MCF 10A (cell line): ENCODE results near the gene MISP. TPM values are rescaled to one million over a fixed set of nuclear protein-coding genes. Genes with fewer than 3 reads are reported as not detected.

Experiments
- BruUV-seq: library from RNA; stranded (reverse); fragments of 400-500 nt; replicated peaks from 2 replicates; lab custom pipeline; 2021; lab: Mats Ljungman, UMichigan
- CTCF ChIA-PET: fragments of 300-600 bp; sonication (Branson Sonifier 250); formaldehyde crosslinking; extraction: SDS; loops from one replicate; lab custom pipeline; 2021; ENCODE audit warnings: antibody characterized with exemption, inconsistent platforms; lab: Yijun Ruan, JAX
- POLR2A ChIA-PET: fragments of 300-600, 350-650 bp; sonication (Branson Sonifier 250); formaldehyde crosslinking; extraction: SDS; loops from one replicate; lab custom pipeline; 2020; ENCODE audit warnings: antibody characterized with exemption, inconsistent platforms; lab: Yijun Ruan, JAX
- DNase-seq: peaks from one replicate; pipeline ENCODE4 v3.0.0-alpha.2; 2018; ENCODE audit not compliant: unreplicated experiment
- H3K27ac Mint-ChIP-seq: one replicate; pipeline ENCODE4 v1.8.0; 2022; ENCODE audit warnings: mild to moderate bottlenecking, low read depth, mixed read lengths; ENCODE audit not compliant: unreplicated experiment
- H3K27me3 Mint-ChIP-seq: one replicate; pipeline ENCODE4 v1.8.0; 2022; ENCODE audit warnings: mixed read lengths; ENCODE audit not compliant: insufficient read depth, unreplicated experiment
- H3K36me3 Mint-ChIP-seq: one replicate; pipeline ENCODE4 v1.8.0; 2022; ENCODE audit warnings: mild to moderate bottlenecking, moderate library complexity, mixed read lengths; ENCODE audit not compliant: insufficient read depth, unreplicated experiment
- H3K4me1 Mint-ChIP-seq: one replicate; pipeline ENCODE4 v1.8.0; 2022; ENCODE audit warnings: mixed read lengths; ENCODE audit not compliant: insufficient read depth, unreplicated experiment
- H3K4me3 Mint-ChIP-seq: one replicate; pipeline ENCODE4 v1.8.0; 2022; ENCODE audit warnings: mild to moderate bottlenecking, moderate library complexity, mixed read lengths; ENCODE audit not compliant: unreplicated experiment
- H3K9me3 Mint-ChIP-seq: one replicate; pipeline ENCODE4 v1.8.0; 2022; ENCODE audit warnings: mixed read lengths; ENCODE audit not compliant: unreplicated experiment
- CTCF ChIP-seq: fragments of 200-600 bp; IDR thresholded peaks from one replicate; pipeline ENCODE4 v1.8.0; 2022; ENCODE audit warnings: antibody characterized with exemption, mild to moderate bottlenecking; ENCODE audit not compliant: unreplicated experiment
- intact Hi-C: fragments of 100-400 bp; cut with micrococcal nuclease; formaldehyde crosslinking; loops from 2 replicates; pipeline ENCODE4 v1.14.1; 2022
- total RNA-seq: library from RNA; stranded (reverse); gene quantifications from 2 replicates; pipeline ENCODE4 v1.2.3, GENCODE V29; 2022

The MISP gene
- total RNA-seq, 1 experiment from 2014 or later, result 33.7 TPM

GRCh38 chr19:787536-787935, 36.6 kb downstream of the MISP start:
- no peak overlapping the region for H3K27ac Mint-ChIP-seq
- peaks cover 12% of the 10 kb centered on the region for H3K4me1 Mint-ChIP-seq
- BruUV-seq, result no TSS peak
- no peak for TF ChIP-seq CTCF
- intact Hi-C loops, result no loop called here
- ChIA-PET CTCF (interaction anchor here (0.6 kb wide), 1 partner anchor 176 kb away, joined by 3 read pairs; no protein-coding TSS in a partner anchor), POLR2A (interaction anchor here (0.6 to 1.2 kb wide), 3 partner anchors 9 to 513 kb away, joined by 3 to 4 read pairs (median 3); no protein-coding TSS in a partner anchor)
- peaks cover 6% of the 10 kb centered on the region for H3K36me3 Mint-ChIP-seq
- DNase-seq, result no peak
- no peaks in the 10 kb centered on the region for H3K27me3 Mint-ChIP-seq
- H3K9me3 Mint-ChIP-seq, result no peaks in the 10 kb centered on the region
- no peak overlapping the region for H3K4me3 Mint-ChIP-seq

GRCh38 chr19:788686-788982, 37.7 kb downstream of the MISP start:
- intact Hi-C loops, result no loop called here
- ChIA-PET POLR2A (interaction anchor here (0.6 to 1.2 kb wide), 2 partner anchors 9 to 10 kb away, joined by 3 to 5 read pairs; no protein-coding TSS in a partner anchor), CTCF (interaction anchor here (0.6 to 0.7 kb wide), 2 partner anchors 103 to 196 kb away, joined by 3 read pairs; no protein-coding TSS in a partner anchor)
- Mint-ChIP-seq H3K36me3 (no peaks in the 10 kb centered on the region), H3K9me3 (no peaks in the 10 kb centered on the region), H3K4me1 (peaks cover 12% of the 10 kb centered on the region), H3K27ac (no peak overlapping the region), H3K4me3 (no peak overlapping the region), H3K27me3 (no peaks in the 10 kb centered on the region)
- no TSS peak for BruUV-seq
- no peak for DNase-seq
- no peak for TF ChIP-seq CTCF

GRCh38 chr19:788983-789700, 38.2 kb downstream of the MISP start:
- BruUV-seq, result no TSS peak
- Mint-ChIP-seq H3K4me3 (no peak overlapping the region), H3K36me3 (no peaks in the 10 kb centered on the region), H3K4me1 (peaks cover 12% of the 10 kb centered on the region), H3K27ac (no peak overlapping the region), H3K27me3 (no peaks in the 10 kb centered on the region), H3K9me3 (no peaks in the 10 kb centered on the region)
- no peak for TF ChIP-seq CTCF
- DNase-seq, result no peak
- intact Hi-C loops, result no loop called here
- CTCF ChIA-PET, result interaction anchor here (0.7 kb wide), 1 partner anchor 103 kb away, joined by 3 read pairs; no protein-coding TSS in a partner anchor
- POLR2A ChIA-PET, result interaction anchor here (0.6 kb wide), 1 partner anchor 9 kb away, joined by 5 read pairs; no protein-coding TSS in a partner anchor

- Mint-ChIP-seq H3K27ac (no peak overlapping the region), H3K27me3 (no peaks in the 10 kb centered on the region), H3K4me3 (no peak overlapping the region), H3K9me3 (no peaks in the 10 kb centered on the region), H3K4me1 (peaks cover 12% of the 10 kb centered on the region), H3K36me3 (no peaks in the 10 kb centered on the region)
- CTCF ChIA-PET, result no interaction called here
- no TSS peak for BruUV-seq
- POLR2A ChIA-PET, result no interaction called here
- no peak for TF ChIP-seq CTCF
- intact Hi-C loops, result no loop called here
- DNase-seq, result no peak
Observed at GRCh38 chr19:789701-790060, 38.8 kb downstream of the MISP start.
